NCI-H446 (cell line): Measurements from ENCODE around the gene CAMTA1.

Experiments used
- DNase-seq, 2 experiments: peaks; one replicate each; lab custom pipeline; 2025; lab: John Stamatoyannopoulos, UW

CAMTA1 gene

GRCh38 chr1:6776895-6777294 is 8.4 kb upstream of the CAMTA1 start:
- DNase-seq = no peak

GRCh38 chr1:6777813-6778212 is 7.4 kb upstream of the CAMTA1 start:
- no peak for DNase-seq

GRCh38 chr1:6779089-6779805 is 6.0 kb upstream of the CAMTA1 start:
- DNase-seq = no peak

GRCh38 chr1:6782151-6782550 is 3.1 kb upstream of the CAMTA1 start:
- no peak for DNase-seq

GRCh38 chr1:6783221-6783620 is 2.0 kb upstream of the CAMTA1 start:
- DNase-seq = no peak

GRCh38 chr1:6783936-6784559 is 1.2 kb upstream of the CAMTA1 start:
- no peak for DNase-seq

- peak; percentile 100 for DNase-seq
These were observed 515 bp upstream of the CAMTA1 start for GRCh38 chr1:6784560-6785317.

- DNase-seq = peak in 1 of 2 experiments; percentile 47
These were observed 663 bp downstream of the CAMTA1 start for GRCh38 chr1:6785728-6786505.

- no peak for DNase-seq
These were observed 3.7 kb downstream of the CAMTA1 start for GRCh38 chr1:6788946-6789345.

- DNase-seq = no peak
These were observed 4.9 kb downstream of the CAMTA1 start for GRCh38 chr1:6790146-6790545.

- DNase-seq = peak; percentile 21 to 39
These were observed 8.9 kb downstream of the CAMTA1 start for GRCh38 chr1:6794164-6794563.

GRCh38 chr1:6795203-6795602 is 9.9 kb downstream of the CAMTA1 start:
- no peak for DNase-seq

- DNase-seq = no peak
These were observed 10.4 kb downstream of the CAMTA1 start for GRCh38 chr1:6795661-6796060.

GRCh38 chr1:6796095-6796494 is 10.8 kb downstream of the CAMTA1 start:
- DNase-seq = no peak

GRCh38 chr1:6799499-6799898 is 14.2 kb downstream of the CAMTA1 start:
- no peak for DNase-seq

GRCh38 chr1:6800745-6801144 is 15.5 kb downstream of the CAMTA1 start:
- DNase-seq = no peak

- DNase-seq = no peak
These were observed 15.9 kb downstream of the CAMTA1 start for GRCh38 chr1:6801199-6801598.

- DNase-seq = no peak
These were observed 16.7 kb downstream of the CAMTA1 start for GRCh38 chr1:6801966-6802365.

- DNase-seq = no peak
These were observed 17.2 kb downstream of the CAMTA1 start for GRCh38 chr1:6802454-6802853.

- DNase-seq = no peak
These were observed 17.6 kb downstream of the CAMTA1 start for GRCh38 chr1:6802893-6803292.

GRCh38 chr1:6803357-6803756 is 18.1 kb downstream of the CAMTA1 start:
- DNase-seq = no peak

- DNase-seq = no peak
These were observed 19.8 kb downstream of the CAMTA1 start for GRCh38 chr1:6805004-6805416.
